Measurements from ENCODE around the gene ARID5B. TPM values are rescaled to one million over a fixed set of nuclear protein-coding genes. Genes with fewer than 3 reads are reported as not detected.

ARID5B gene
- total RNA-seq, 1 donor from 2014 or later, result 13.7 TPM

- Histone ChIP-seq H3K4me3 (no peak overlapping the region), H3K27me3 (ENCODE audit: low read depth) (no peaks in the 10 kb centered on the region), H3K36me3 (no peaks in the 10 kb centered on the region), H3K4me1 (no peaks in the 10 kb centered on the region), H3K27ac (replicated peaks) (no peak overlapping the region), H3K9me3 (replicated peaks) (no peaks in the 10 kb centered on the region)
- intact Hi-C loops (cut with micrococcal nuclease), result no loop called here
- no peak for TF ChIP-seq CTCF (IDR thresholded peaks at IDR 0.05; ENCODE audit: borderline replicate concordance)
- no peak for DNase-seq
Observed at GRCh38 chr10:61890430-61890829, 11.1 kb upstream of the ARID5B start.

GRCh38 chr10:61890881-61891409, 10.6 kb upstream of the ARID5B start:
- no peaks in the 10 kb centered on the region for H3K27me3 ChIP-seq (ENCODE audit: low read depth)
- DNase-seq, result no peak
- H3K27ac ChIP-seq (replicated peaks), result no peak overlapping the region
- intact Hi-C loops (cut with micrococcal nuclease), result no loop called here
- H3K4me1 ChIP-seq, result no peaks in the 10 kb centered on the region
- H3K36me3 ChIP-seq, result no peaks in the 10 kb centered on the region
- no peak overlapping the region for H3K4me3 ChIP-seq
- H3K9me3 ChIP-seq (replicated peaks), result no peaks in the 10 kb centered on the region
- TF ChIP-seq CTCF (IDR thresholded peaks at IDR 0.05; ENCODE audit: borderline replicate concordance), result no peak

DNA sequence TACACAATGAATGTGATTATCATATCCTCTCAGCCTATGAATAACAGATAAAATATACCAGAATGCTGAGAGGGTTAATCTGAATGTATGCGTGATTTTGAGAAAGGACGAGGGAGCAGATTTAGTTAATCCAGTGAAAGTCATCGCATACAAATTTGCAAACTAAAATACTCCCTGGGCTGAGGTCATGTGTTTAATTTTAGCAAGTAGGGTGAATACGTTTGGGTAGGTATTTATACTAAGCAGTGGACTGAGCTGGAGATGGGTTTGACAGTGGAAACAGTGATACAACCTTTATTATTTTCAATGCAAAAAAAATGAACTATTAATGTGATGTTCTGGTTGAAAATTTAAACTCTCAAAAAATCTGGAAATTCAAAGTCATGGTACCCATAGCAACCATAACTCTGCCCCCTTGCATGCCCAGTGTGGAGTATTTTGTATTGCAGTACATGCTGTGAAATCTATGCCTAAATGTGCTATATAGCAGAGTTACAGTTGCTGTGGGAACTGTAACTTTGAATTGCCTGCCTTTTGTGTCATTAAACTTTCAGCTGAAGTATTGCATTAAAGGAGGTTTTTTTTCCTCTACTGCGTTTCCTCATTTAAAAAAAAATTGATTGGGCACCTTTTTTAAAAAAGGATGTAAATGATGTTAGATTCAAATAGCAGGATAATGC, 9.5 kb upstream of the ARID5B start:
- DNase-seq, result no peak
- Histone ChIP-seq H3K27ac (replicated peaks) (no peak overlapping the region), H3K4me1 (peaks cover 4% of the 10 kb centered on the region), H3K36me3 (no peaks in the 10 kb centered on the region), H3K27me3 (ENCODE audit: low read depth) (no peaks in the 10 kb centered on the region), H3K9me3 (replicated peaks) (no peaks in the 10 kb centered on the region), H3K4me3 (no peak overlapping the region)
- intact Hi-C loops (cut with micrococcal nuclease), result no loop called here
- no peak for TF ChIP-seq CTCF (IDR thresholded peaks at IDR 0.05; ENCODE audit: borderline replicate concordance)

DNA sequence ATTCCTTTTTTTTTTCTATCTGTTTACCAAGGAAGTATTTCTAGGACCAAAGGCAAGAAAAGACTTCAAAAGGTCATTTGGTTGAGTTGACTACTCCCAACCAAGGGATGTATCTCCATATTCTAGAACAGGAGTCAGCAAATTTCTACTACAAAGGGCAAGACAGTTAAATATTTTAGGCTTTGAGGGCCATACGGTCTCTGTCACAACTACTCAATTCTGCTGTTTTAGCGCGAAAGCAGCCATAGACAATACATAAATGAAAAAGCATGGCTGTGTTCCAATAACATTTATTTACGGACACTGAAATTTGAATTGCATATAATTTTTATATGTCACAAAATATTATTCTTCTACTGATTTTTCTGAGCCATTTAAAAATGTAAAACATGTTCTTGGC, 8.5 kb upstream of the ARID5B start:
- no peaks in the 10 kb centered on the region for H3K9me3 ChIP-seq (replicated peaks)
- no peak overlapping the region for H3K4me3 ChIP-seq
- TF ChIP-seq CTCF (IDR thresholded peaks at IDR 0.05; ENCODE audit: borderline replicate concordance), result no peak
- DNase-seq, result no peak
- H3K36me3 ChIP-seq, result no peaks in the 10 kb centered on the region
- intact Hi-C loops (cut with micrococcal nuclease), result no loop called here
- peaks cover 12% of the 10 kb centered on the region for H3K4me1 ChIP-seq
- no peak overlapping the region for H3K27ac ChIP-seq (replicated peaks)
- H3K27me3 ChIP-seq (ENCODE audit: low read depth), result no peaks in the 10 kb centered on the region

DNA sequence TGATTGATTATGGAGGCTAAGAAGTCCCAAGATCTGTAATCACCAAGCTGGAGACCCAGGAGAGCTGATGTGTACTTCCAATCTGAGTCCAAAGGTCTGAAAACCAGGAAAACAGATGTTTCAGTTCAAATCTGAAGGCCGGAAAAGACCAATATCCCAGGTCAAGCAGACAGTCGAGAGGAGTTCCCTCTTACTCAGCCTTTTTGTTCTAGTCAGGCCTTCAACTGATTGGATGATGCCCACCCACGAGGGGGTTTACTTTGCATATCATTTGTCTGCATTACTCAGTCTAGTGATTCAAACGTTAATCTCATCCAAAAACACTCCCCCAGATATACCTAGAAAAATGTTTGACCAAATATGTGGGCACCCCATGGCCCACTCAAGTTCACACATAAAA, 7.4 kb upstream of the ARID5B start:
- Histone ChIP-seq H3K27me3 (ENCODE audit: low read depth) (no peaks in the 10 kb centered on the region), H3K36me3 (no peaks in the 10 kb centered on the region), H3K4me3 (no peak overlapping the region), H3K27ac (replicated peaks) (no peak overlapping the region), H3K4me1 (peaks cover 24% of the 10 kb centered on the region), H3K9me3 (replicated peaks) (no peaks in the 10 kb centered on the region)
- TF ChIP-seq CTCF (IDR thresholded peaks at IDR 0.05; ENCODE audit: borderline replicate concordance), result no peak
- no peak for DNase-seq
- intact Hi-C loops (cut with micrococcal nuclease), result no loop called here

Measured in left ventricle myocardium inferior (tissue), 1 donor.